H9 (cell line): ENCODE measurements around the gene SEPTIN5. TPM values are rescaled to one million over a fixed set of nuclear protein-coding genes. Genes with fewer than 3 reads are reported as not detected.

Experiments used
- DNase-seq: peaks from one replicate; pipeline ENCODE4 v3.0.0-alpha.2; 2017
- H2AFZ ChIP-seq: one replicate; pipeline ENCODE4 v1.6.1; 2013; ENCODE audit warnings: mild to moderate bottlenecking, low read length, control low read depth, moderate library complexity
- H2AK5ac ChIP-seq: 2 replicates; pipeline ENCODE4 v1.6.1; 2013; ENCODE audit warnings: low read length, control low read depth, mixed read lengths; ENCODE audit not compliant: insufficient read length
- H2BK120ac ChIP-seq: one replicate; pipeline ENCODE4 v1.6.1; 2013; ENCODE audit warnings: low read depth, mild to moderate bottlenecking, low read length, control low read depth, inconsistent platforms; ENCODE audit not compliant: poor library complexity, severe bottlenecking
- H2BK12ac ChIP-seq: 2 replicates; pipeline ENCODE4 v1.6.1; 2013; ENCODE audit warnings: low read length, control low read depth, mixed read lengths, low read depth; ENCODE audit not compliant: insufficient read length
- H2BK15ac ChIP-seq: 2 replicates; pipeline ENCODE4 v1.6.1; 2013; ENCODE audit warnings: low read depth, low read length, control low read depth
- H2BK20ac ChIP-seq: one replicate; pipeline ENCODE4 v1.6.1; 2013; ENCODE audit warnings: low read depth, mild to moderate bottlenecking, low read length, control low read depth, inconsistent platforms; ENCODE audit not compliant: poor library complexity, severe bottlenecking
- H2BK5ac ChIP-seq: 2 replicates; pipeline ENCODE4 v1.6.1; 2013; ENCODE audit warnings: low read length, control low read depth, mixed read lengths; ENCODE audit not compliant: insufficient read length
- H3K14ac ChIP-seq: 2 replicates; pipeline ENCODE4 v1.6.1; 2013; ENCODE audit warnings: low read length, control low read depth; ENCODE audit not compliant: insufficient read depth
- H3K18ac ChIP-seq: 2 replicates; pipeline ENCODE4 v1.6.1; 2013; ENCODE audit warnings: low read depth, mild to moderate bottlenecking, mixed read lengths, low read length, control low read depth; ENCODE audit not compliant: insufficient read length
- H3K23ac ChIP-seq: 2 replicates; pipeline ENCODE4 v1.6.1; 2013; ENCODE audit warnings: low read length, control low read depth, mixed read lengths, low read depth; ENCODE audit not compliant: insufficient read length
- H3K23me2 ChIP-seq: 2 replicates; pipeline ENCODE4 v1.6.1; 2013; ENCODE audit warnings: low read depth, mild to moderate bottlenecking, mixed read lengths, low read length, control low read depth; ENCODE audit not compliant: insufficient read length, poor library complexity, severe bottlenecking
- H3K27ac ChIP-seq: 2 replicates; pipeline ENCODE4 v1.5.1; 2013; ENCODE audit warnings: low read length, control low read depth, mixed read lengths, low read depth; ENCODE audit not compliant: insufficient read length
- H3K27me3 ChIP-seq: 2 replicates; pipeline ENCODE4 v1.6.1; 2013; ENCODE audit warnings: low read length, control low read depth, inconsistent platforms; ENCODE audit not compliant: insufficient read depth
- H3K4ac ChIP-seq: 2 replicates; pipeline ENCODE4 v1.6.1; 2013; ENCODE audit warnings: low read depth, mild to moderate bottlenecking, control low read depth, inconsistent platforms, low read length, moderate library complexity
- H3K4me1 ChIP-seq: 2 replicates; pipeline ENCODE4 v1.6.1; 2013; ENCODE audit warnings: low read length, control low read depth, inconsistent platforms; ENCODE audit not compliant: insufficient read depth
- H3K4me2 ChIP-seq: 2 replicates; pipeline ENCODE4 v1.6.1; 2013; ENCODE audit warnings: low read length, control low read depth, mixed read lengths; ENCODE audit not compliant: insufficient read length, insufficient read depth
- H3K56ac ChIP-seq: 2 replicates; pipeline ENCODE4 v1.6.1; 2013; ENCODE audit warnings: low read depth, mild to moderate bottlenecking, mixed read lengths, low read length, control low read depth; ENCODE audit not compliant: insufficient read length
- H3K79me1 ChIP-seq: 2 replicates; pipeline ENCODE4 v1.6.1; 2013; ENCODE audit warnings: low read depth, mild to moderate bottlenecking, moderate library complexity, low read length, control low read depth, inconsistent platforms; ENCODE audit not compliant: insufficient read depth, poor library complexity, severe bottlenecking
- H3K79me2 ChIP-seq: 2 replicates; pipeline ENCODE4 v1.6.1; 2013; ENCODE audit warnings: low read length, control low read depth, inconsistent platforms; ENCODE audit not compliant: insufficient read depth
- H3K9ac ChIP-seq: 2 replicates; pipeline ENCODE4 v1.6.1; 2013; ENCODE audit warnings: low read length, control low read depth, mixed read lengths; ENCODE audit not compliant: insufficient read length; ENCODE audit errors: extremely low read depth
- H3K9me3 ChIP-seq: one replicate; pipeline ENCODE4 v1.6.1; 2013; ENCODE audit warnings: low read depth, low read length, inconsistent platforms; ENCODE audit not compliant: control insufficient read depth
- H3T11ph ChIP-seq: one replicate; pipeline ENCODE4 v1.6.1; 2013; ENCODE audit warnings: mild to moderate bottlenecking, low read length, control low read depth, inconsistent platforms
- H4K20me1 ChIP-seq: one replicate; pipeline ENCODE4 v1.6.1; 2013; ENCODE audit not compliant: control insufficient read depth, insufficient read length, insufficient read depth
- H4K5ac ChIP-seq: 2 replicates; pipeline ENCODE4 v1.6.1; 2013; ENCODE audit warnings: low read depth, mild to moderate bottlenecking, mixed read lengths, low read length, control low read depth; ENCODE audit not compliant: insufficient read length
- H4K8ac ChIP-seq: replicated peaks from 2 replicates; pipeline ENCODE4 v1.6.1; 2013; ENCODE audit warnings: low read length, control low read depth, mixed read lengths, low read depth; ENCODE audit not compliant: insufficient read length
- H4K91ac ChIP-seq: 2 replicates; pipeline ENCODE4 v1.6.1; 2013; ENCODE audit warnings: low read depth, mild to moderate bottlenecking, moderate library complexity, mixed read lengths, low read length, control low read depth; ENCODE audit not compliant: insufficient read length
- H3K27ac Mint-ChIP-seq, 3 experiments: 2 replicates in 2 of 3; 3 replicates in 1 of 3; pipeline ENCODE4 v1.8.0; 2020 to 2021; ENCODE audit warnings: mixed read lengths in 3 of 3, mild to moderate bottlenecking in 1 of 3, moderate library complexity in 1 of 3
- H3K27me3 Mint-ChIP-seq: 2 replicates; pipeline ENCODE4 v1.8.0; 2021; ENCODE audit warnings: low read depth, mild to moderate bottlenecking, moderate library complexity, mixed read lengths
- H3K36me3 Mint-ChIP-seq, 3 experiments: 2 replicates in 2 of 3; 3 replicates in 1 of 3; pipeline ENCODE4 v1.8.0; 2020 to 2021; ENCODE audit warnings: low read depth in 3 of 3, mixed read lengths in 3 of 3; ENCODE audit not compliant: insufficient read depth in 1 of 3
- H3K4me1 Mint-ChIP-seq, 2 experiments: 2 replicates each; pipeline ENCODE4 v1.8.0; 2020; ENCODE audit warnings: mixed read lengths in 2 of 2
- H3K4me3 Mint-ChIP-seq, 2 experiments: 2 replicates in 1 of 2; 3 replicates in 1 of 2; pipeline ENCODE4 v1.8.0; 2020 to 2021; ENCODE audit warnings: mild to moderate bottlenecking in 2 of 2, mixed read lengths in 2 of 2, moderate library complexity in 1 of 2
- H3K9me3 Mint-ChIP-seq, 2 experiments: 2 replicates in 1 of 2; 3 replicates in 1 of 2; pipeline ENCODE4 v1.8.0; 2020; ENCODE audit warnings: mild to moderate bottlenecking in 2 of 2, mixed read lengths in 2 of 2, moderate library complexity in 1 of 2
- CTCF ChIP-seq: fragments of 200-600 bp; sonication (generic); conservative IDR thresholded peaks from 3 replicates; pipeline ENCODE4 v1.8.0; 2021; ENCODE audit warnings: antibody characterized with exemption, mild to moderate bottlenecking
- WGBS: extraction: QIAGEN DNeasy Blood & Tissue Kit; methylation state at CpG from one replicate; pipeline ENCODE4 v1.1.7; 2013; ENCODE audit warnings: missing lambda C conversion rate, low lambda C conversion rate, mixed read lengths; ENCODE audit not compliant: insufficient read length; ENCODE audit errors: extremely low coverage; 5-methylcytosine and 5-hydroxymethylcytosine counted together
- total RNA-seq: library from RNA; stranded (reverse); gene quantifications from 2 replicates; pipeline ENCODE4 v1.2.1, GENCODE V29; 2021

Gene SEPTIN5
- total RNA-seq, 1 experiment from 2014 or later, result 17.8 TPM

- H3K27me3 ChIP-seq, result no peaks in the 10 kb centered on the region
- no peak overlapping the region for H3K14ac ChIP-seq
- H3K56ac ChIP-seq, result no peak overlapping the region
- Mint-ChIP-seq H3K4me3 (no peak overlapping the region), H3K27ac (no peak overlapping the region), H3K9me3 (no peaks in the 10 kb centered on the region; a peak in 1 of 5 replicates), H3K27me3 (peaks cover 3% of the 10 kb centered on the region; the same call in 1 of the 2 replicates), H3K4me1 (peaks cover 4 to 5% of the 10 kb centered on the region in 2 experiments; a peak in 3 of 4 replicates), H3K36me3 (no peaks in the 10 kb centered on the region)
- DNase-seq, result no peak
- H2BK12ac ChIP-seq, result no peak overlapping the region
- no peak overlapping the region for H2AFZ ChIP-seq
- H3K18ac ChIP-seq, result no peak overlapping the region
- no peaks in the 10 kb centered on the region for H3K4me1 ChIP-seq
- H3T11ph ChIP-seq, result no peak overlapping the region
- no CpG with 5 or more reads among the region's 6 CpGs for WGBS
- no peaks in the 10 kb centered on the region for H4K20me1 ChIP-seq
- H4K5ac ChIP-seq, result no peak overlapping the region
- H3K23ac ChIP-seq, result no peak overlapping the region
- H2BK20ac ChIP-seq, result no peak overlapping the region
- no peaks in the 10 kb centered on the region for H3K23me2 ChIP-seq
- no peak overlapping the region for H2BK120ac ChIP-seq
- H3K9ac ChIP-seq, result no peak overlapping the region
- no peak overlapping the region for H3K4me2 ChIP-seq
- H4K91ac ChIP-seq, result no peak overlapping the region
- no peak overlapping the region for H2BK5ac ChIP-seq
- H3K27ac ChIP-seq, result no peak overlapping the region
- no peak overlapping the region for H4K8ac ChIP-seq
- H3K4ac ChIP-seq, result no peak overlapping the region
- TF ChIP-seq CTCF, result no peak
- no peaks in the 10 kb centered on the region for H3K79me1 ChIP-seq
- H2AK5ac ChIP-seq, result no peak overlapping the region
- H3K79me2 ChIP-seq, result no peaks in the 10 kb centered on the region
- H2BK15ac ChIP-seq, result no peak overlapping the region
- H3K9me3 ChIP-seq, result no peaks in the 10 kb centered on the region
Observed at GRCh38 chr22:19743081-19743480, 28.8 kb downstream of the SEPTIN5 start.
